Upper lobe of left lung (tissue), 6 donors: ENCODE results near the gene KRTAP5-2. TPM values are rescaled to one million over a fixed set of nuclear protein-coding genes. Genes with fewer than 3 reads are reported as not detected.
A peak's percentile ranks its signal among the peaks of the same experiment; 100 is the strongest.

Experiments
- ATAC-seq, 2 donors: fragments of 200-7000 bp; cut with Tn5 transposase; one replicate each; pipeline ENCODE4 v1.9.1; 2022; ENCODE audit warnings: mild to moderate bottlenecking in 2 of 2, moderate library complexity in 2 of 2; ENCODE audit not compliant: low FRiP score in 2 of 2
- DNase-seq, 2 donors: peaks; one replicate each; pipeline ENCODE4 v3.0.0-alpha.2; 2019 to 2020
- H3K27ac ChIP-seq, 4 donors: fragments of 200-600 bp; sonication (generic); one replicate each; pipeline ENCODE4 v1.5.1; 2016 to 2019
- H3K27me3 ChIP-seq, 4 donors: fragments of 200-600 bp; sonication (generic); one replicate each; pipeline ENCODE4 v1.5.1; 2017 to 2019
- H3K36me3 ChIP-seq, 4 donors: fragments of 200-600 bp; sonication (generic); one replicate each; pipeline ENCODE4 v1.5.1; 2016 to 2019
- H3K4me1 ChIP-seq, 4 donors: fragments of 200-600 bp; sonication (generic); one replicate each; pipeline ENCODE4 v1.5.1; 2018 to 2019
- H3K4me3 ChIP-seq, 4 donors: fragments of 200-600 bp; sonication (generic); one replicate each; pipeline ENCODE4 v1.5.1; 2017 to 2019; ENCODE audit warnings: mild to moderate bottlenecking in 2 of 4, moderate library complexity in 1 of 4
- H3K9me3 ChIP-seq, 4 donors: fragments of 200-600 bp; sonication (generic); one replicate each; pipeline ENCODE4 v1.5.1; 2018 to 2019
- CTCF ChIP-seq, 6 experiments: fragments of 450-650 bp in 4 of 6; fragments of 200-600 bp in 2 of 6; sonication (generic) in 2 of 6; IDR thresholded peaks; one replicate each; pipeline ENCODE4 v1.5.1; 2016 to 2019; ENCODE audit warnings: antibody characterized with exemption in 6 of 6
- EP300 ChIP-seq, 4 donors: sonication (generic); formaldehyde crosslinking; IDR thresholded peaks; one replicate each; pipeline ENCODE4 v1.5.1; 2017; ENCODE audit warnings: antibody characterized with exemption in 4 of 4, control low read depth in 2 of 4
- POLR2A ChIP-seq, 4 donors: fragments of 450-650 bp; IDR thresholded peaks; one replicate each; pipeline ENCODE4 v1.5.1; 2016 to 2017; ENCODE audit warnings: antibody characterized with exemption in 4 of 4, mild to moderate bottlenecking in 2 of 4
- POLR2AphosphoS5 ChIP-seq, 2 donors: sonication (generic); formaldehyde crosslinking; IDR thresholded peaks; one replicate each; pipeline ENCODE4 v1.5.1; 2017; ENCODE audit warnings: antibody characterized with exemption in 2 of 2
- WGBS, 2 donors: methylation state at CpG; one replicate each; pipeline ENCODE4 v1.1.5; 2017 to 2018; 5-methylcytosine and 5-hydroxymethylcytosine counted together
- total RNA-seq, 6 donors: library from RNA; depleted of rRNA in 4 of 6; stranded (reverse); fragments of >200 nt in 4 of 6; gene quantifications; one replicate each; pipeline versions ENCODE4 v1.1.0 to v1.2.1, GENCODE V29; 2016 to 2021
- donor health status: DM: no; HTN: no; CAD: no; lungs with moderate emphysema.
- donor health status: DM: no; HTN: yes; CAD: no; lungs with severe emphysema.

The KRTAP5-2 gene
- total RNA-seq, 6 donors from 2014 or later = not detected

GRCh38 chr11:1548221-1549070 is 49.6 kb downstream of the KRTAP5-2 start:
- peak; percentile 88 to 92 for DNase-seq
- peaks cover 0 to 27% (median 12%) of the 10 kb centered on the region in 4 donors for H3K27me3 ChIP-seq

GRCh38 chr11:1547467-1548098 is 50.5 kb downstream of the KRTAP5-2 start:
- ATAC-seq (peak in 1 of 2 donors; percentile 9), DNase-seq (peak in 1 of 2 donors; percentile 70)
- WGBS, 2 donors = 8 to 11% methylated on average over 5 to 28 of the region's 33 CpGs
- peak overlapping the region in 3 of 4 donors; percentile 37 to 53 (median 53) for H3K4me3 ChIP-seq
- no peak for TF ChIP-seq POLR2AphosphoS5 (IDR thresholded peaks at IDR 0.05)
- TF ChIP-seq CTCF (IDR thresholded peaks at IDR 0.05) = no peak
- TF ChIP-seq POLR2A (IDR thresholded peaks at IDR 0.05) = no peak
- TF ChIP-seq EP300 (IDR thresholded peaks at IDR 0.05) = no peak
- peaks cover 25 to 32% (median 29%) of the 10 kb centered on the region in 4 donors for H3K4me1 ChIP-seq
- H3K27me3 ChIP-seq = peaks cover 0 to 27% (median 12%) of the 10 kb centered on the region in 4 donors
- no peaks in the 10 kb centered on the region for H3K36me3 ChIP-seq
- H3K9me3 ChIP-seq = no peaks in the 10 kb centered on the region
- peak overlapping the region in 3 of 4 donors; percentile 52 to 81 (median 77) for H3K27ac ChIP-seq

More at GRCh38 chr11:1548221-1549070, 49.6 kb downstream of the KRTAP5-2 start:
- Histone ChIP-seq H3K4me3 (peak overlapping the region in 3 of 4 donors; percentile 37 to 53 (median 53)), H3K27ac (peak overlapping the region in 3 of 4 donors; percentile 52 to 81 (median 77)), H3K4me1 (peaks cover 25 to 32% (median 29%) of the 10 kb centered on the region in 4 donors), H3K36me3 (no peaks in the 10 kb centered on the region), H3K9me3 (no peaks in the 10 kb centered on the region)
- TF ChIP-seq POLR2A (IDR thresholded peaks at IDR 0.05) (peak in 3 of 4 donors; percentile 29 to 67 (median 36)), POLR2AphosphoS5 (IDR thresholded peaks at IDR 0.05) (peak; percentile 30 to 84), EP300 (IDR thresholded peaks at IDR 0.05) (peak in 1 of 4 donors; percentile 49), CTCF (IDR thresholded peaks at IDR 0.05) (no peak)
- ATAC-seq = peak; percentile 48 to 85
- WGBS, 2 donors = 6 to 15% methylated on average over 11 to 29 of the region's 34 CpGs

Other genes with a start within 250 kb of the KRTAP5-2 start
- gene BRSK2, start 208.4 kb downstream of the KRTAP5-2 start, total RNA-seq = under 1 TPM in 4 of 6 donors, not detected in 2; 0.11 to 0.54 (median 0.25) TPM
- gene MOB2, start 111.5 kb downstream of the KRTAP5-2 start, total RNA-seq = 10 to 100 TPM; 34.7 to 72.3 (median 49.5) TPM
- 10 to 100 TPM in 5 of 6 donors, 1 to 10 TPM in 1; 5.2 to 19.3 (median 13.5) TPM for gene DUSP8, start 26.0 kb downstream of the KRTAP5-2 start, total RNA-seq
- gene KRTAP5-1, start 13.0 kb downstream of the KRTAP5-2 start, total RNA-seq = not detected
- gene KRTAP5-3, start 10.2 kb upstream of the KRTAP5-2 start, total RNA-seq = not detected
- gene KRTAP5-4, start 23.8 kb upstream of the KRTAP5-2 start, total RNA-seq = not detected
- gene KRTAP5-5, start 31.5 kb upstream of the KRTAP5-2 start, total RNA-seq = not detected
- gene KRTAP5-6, start 98.9 kb upstream of the KRTAP5-2 start, total RNA-seq = not detected
- 10 to 100 TPM in 4 of 6 donors, 1 to 10 TPM in 2; 8.7 to 28.3 (median 14.2) TPM for gene IFITM10, start 152.3 kb upstream of the KRTAP5-2 start, total RNA-seq
- gene CTSD, start 165.6 kb upstream of the KRTAP5-2 start, total RNA-seq = 1,000 to 10,000 TPM in 5 of 6 donors, 100 to 1,000 TPM in 1; 993 to 3,355 (median 2,221) TPM
- gene SYT8, start 236.7 kb upstream of the KRTAP5-2 start, total RNA-seq = 10 to 100 TPM in 4 of 6 donors, 1 to 10 TPM in 2; 7.4 to 31.3 (median 22.9) TPM
- 10 to 100 TPM in 5 of 6 donors, 1 to 10 TPM in 1; 7.3 to 28.3 (median 16.7) TPM for gene TNNI2, start 240.7 kb upstream of the KRTAP5-2 start, total RNA-seq